CD4-positive, alpha-beta T cell treated with Interferon alpha-2 for 1 hour (primary cell): Measurements from ENCODE around the gene DMRT1.

Experiments
- DNase-seq, 2 donors: peaks; one replicate each; pipeline ENCODE4 v3.0.0-alpha.2; 2020 to 2022

DMRT1 gene

DNA sequence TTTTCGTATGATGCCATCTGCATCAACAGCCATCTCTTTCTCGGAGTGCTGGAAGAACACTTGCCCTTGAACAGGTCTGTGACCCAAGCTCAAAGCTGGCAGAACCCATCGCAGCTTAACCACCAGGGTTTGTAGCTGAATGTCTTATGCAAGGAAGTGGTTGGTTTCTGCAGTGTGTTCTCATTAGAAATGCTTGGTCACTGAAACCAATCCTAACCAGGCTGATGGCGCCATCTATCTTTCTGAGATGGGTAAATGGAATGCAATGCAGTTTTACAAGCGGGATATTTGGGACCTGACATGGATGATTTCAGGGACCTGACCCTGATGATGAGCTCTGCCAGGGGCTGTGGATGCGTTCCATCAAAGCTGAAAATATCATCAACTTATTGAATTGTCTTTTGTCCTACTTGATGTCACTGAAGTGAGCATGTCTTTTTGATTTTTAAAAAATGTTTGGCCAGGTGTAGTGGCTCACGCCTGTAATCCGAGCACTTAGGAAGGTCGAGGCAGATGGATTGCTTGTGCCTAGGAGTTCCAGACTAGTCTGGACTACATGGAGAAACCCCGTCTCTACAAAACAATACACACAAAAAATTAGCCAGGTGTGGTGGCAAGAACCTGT is 163.7 kb downstream of the DMRT1 start:
- peak in 1 of 2 donors; percentile 27 for DNase-seq

DNA sequence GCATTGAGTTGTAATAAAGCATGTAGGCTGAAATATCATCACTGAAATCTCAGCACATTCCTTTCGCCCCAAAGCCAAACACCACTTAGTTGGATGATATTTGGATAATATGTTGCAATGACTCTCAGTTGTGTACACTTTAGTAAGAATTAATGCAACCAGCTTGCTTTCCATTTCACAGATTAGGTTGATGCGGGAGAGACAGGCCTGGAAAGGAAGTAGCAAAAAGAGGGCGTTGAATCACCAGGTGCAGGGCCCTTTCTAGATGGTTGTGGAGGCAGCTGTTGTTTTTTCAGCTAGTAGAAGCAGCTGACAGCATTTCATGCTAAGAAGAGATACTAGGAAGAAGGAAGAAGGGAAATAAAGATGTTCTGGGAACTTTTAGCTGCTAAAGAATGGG is 165.8 kb downstream of the DMRT1 start:
- DNase-seq = no peak

DNA sequence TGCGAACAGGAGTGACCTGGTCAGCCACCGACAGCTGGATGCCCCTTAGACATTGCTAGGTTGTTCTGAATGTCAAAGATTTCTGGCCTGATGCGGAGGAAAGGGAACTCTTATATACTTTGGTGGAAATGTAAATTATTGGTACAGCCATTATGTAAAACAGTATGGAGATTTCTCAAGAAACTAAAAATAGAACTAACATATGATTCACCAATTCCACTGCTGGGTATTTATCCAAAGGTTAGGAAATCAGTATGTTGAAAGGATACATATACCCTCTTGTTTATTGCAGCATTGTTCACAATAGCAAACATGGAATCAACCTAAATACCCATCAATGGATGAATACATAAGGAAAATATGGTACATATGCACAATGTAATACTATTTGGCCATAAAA is 166.7 kb downstream of the DMRT1 start:
- no peak for DNase-seq

DNA sequence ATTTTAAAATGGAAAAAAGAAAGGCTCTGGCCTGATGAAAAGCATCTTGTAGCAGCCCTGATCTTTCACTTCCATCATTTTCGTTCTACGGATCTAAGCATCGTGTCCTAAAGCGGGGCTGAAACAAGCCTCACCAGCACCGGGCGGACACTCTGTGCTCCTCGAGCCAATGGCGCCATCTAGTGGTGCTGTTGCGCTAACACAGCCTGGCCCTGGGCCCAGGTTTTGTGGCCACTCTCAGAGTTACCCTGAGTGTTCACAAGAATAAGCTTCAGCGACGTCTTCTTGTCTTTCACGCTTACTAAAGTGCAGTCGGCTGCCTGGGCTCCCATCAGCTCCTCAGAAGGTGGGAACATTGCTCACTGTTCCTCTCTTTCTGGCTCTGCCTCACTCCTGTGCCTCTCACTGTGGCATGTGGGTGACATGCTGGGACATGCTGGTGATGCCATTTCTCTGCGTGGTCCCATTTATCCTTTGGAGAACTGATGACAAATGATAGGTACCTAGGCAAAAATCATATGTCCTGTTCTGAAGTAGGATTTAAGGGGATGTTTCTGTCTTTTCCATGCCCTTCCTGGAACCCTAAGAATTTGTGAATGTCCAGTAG is 167.7 kb downstream of the DMRT1 start:
- DNase-seq = peak; percentile 61 to 72

DNA sequence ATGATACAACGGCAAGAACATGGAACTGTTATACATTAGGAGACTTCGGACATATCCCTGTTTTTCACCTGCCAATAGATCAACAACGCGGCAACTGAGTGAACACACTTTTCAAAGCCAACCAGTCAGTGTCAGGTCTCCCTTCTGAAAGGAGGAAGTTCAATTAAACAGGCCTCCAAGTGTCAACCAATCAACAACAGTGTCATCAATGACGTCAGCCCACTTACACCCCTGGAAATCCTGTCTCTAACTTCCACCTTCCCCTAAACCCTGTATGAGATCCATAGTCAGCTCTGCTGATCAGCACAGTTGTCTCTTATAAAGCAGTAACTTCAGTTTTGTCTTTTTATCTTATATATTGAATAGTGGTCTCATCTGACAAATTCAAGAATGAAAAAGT is 171.5 kb downstream of the DMRT1 start:
- DNase-seq = no peak

DNA sequence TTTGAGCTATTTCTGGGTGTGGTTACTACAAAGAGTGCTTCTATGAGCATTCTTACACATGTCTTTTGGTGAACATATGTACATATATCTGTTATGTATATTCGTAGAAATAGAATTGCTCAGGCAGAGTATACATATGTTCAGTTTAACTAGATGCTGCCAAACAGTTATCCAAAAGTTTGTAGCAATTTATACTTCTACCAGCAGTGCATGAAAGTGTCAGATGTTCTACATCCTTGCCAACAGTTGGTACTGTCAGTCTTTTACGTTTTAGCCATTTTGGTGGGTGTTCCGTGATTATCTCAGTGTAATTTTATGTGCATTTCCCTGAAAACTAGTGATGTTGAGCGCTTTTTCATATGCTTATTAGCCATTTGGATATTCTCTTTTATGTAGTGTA is 172.7 kb downstream of the DMRT1 start:
- no peak for DNase-seq

DNA sequence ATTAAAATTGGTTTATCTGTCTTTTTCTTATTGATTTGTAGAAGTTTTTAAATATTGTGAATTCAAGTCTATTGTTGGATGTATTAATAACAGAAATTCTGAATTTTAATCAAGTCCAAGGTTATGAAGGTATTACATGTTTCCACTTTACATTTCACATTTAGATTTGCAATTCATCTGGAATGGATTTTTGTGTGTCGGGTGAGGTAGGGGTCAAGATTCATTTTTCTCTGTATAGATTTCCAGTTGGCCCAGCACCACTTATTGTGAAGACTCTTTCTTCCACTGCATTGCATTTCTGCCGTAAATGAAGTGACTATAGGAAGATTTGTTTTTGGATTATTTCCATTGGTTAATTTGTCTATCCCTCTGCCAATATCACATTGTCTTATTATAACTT is 173.1 kb downstream of the DMRT1 start:
- no peak for DNase-seq

DNA sequence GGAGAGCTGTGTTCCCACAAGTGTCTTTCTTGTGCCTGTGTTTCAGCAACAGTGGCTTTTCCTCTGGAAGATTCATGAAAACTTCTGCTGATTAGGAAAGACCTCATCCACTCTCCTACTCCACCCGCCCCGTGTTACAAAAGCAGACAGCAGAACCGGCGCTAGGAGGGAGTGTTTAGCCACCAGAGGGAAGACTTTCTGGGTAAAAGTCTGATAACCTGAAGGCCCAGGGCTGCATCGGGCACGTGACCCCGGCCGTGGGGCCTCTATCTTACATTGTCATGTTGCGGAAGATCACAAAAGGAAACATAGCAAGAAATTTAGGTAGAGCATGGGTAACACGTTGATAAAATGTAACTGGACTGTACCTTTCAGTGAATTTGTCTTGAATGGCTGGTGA is 176.6 kb downstream of the DMRT1 start:
- peak in 1 of 2 donors; percentile 26 for DNase-seq
